Lung (tissue), 12 donors: ENCODE data around the gene NGEF. TPM values are rescaled to one million over a fixed set of nuclear protein-coding genes. Genes with fewer than 3 reads are reported as not detected.

ENCODE experiments used
- ATAC-seq: fragments of 200-7000 bp; cut with Tn5 transposase; one replicate; pipeline ENCODE4 v1.9.1; 2020; ENCODE audit warnings: moderate number of reproducible peaks; ENCODE audit not compliant: insufficient read depth, low FRiP score
- DNase-seq, 3 donors: peaks; one replicate each; pipeline ENCODE4 v3.0.0-alpha.2; 2013 to 2017
- H3K27ac ChIP-seq, 2 donors: one replicate each; pipeline ENCODE4 v1.5.1; 2013; ENCODE audit warnings: mild to moderate bottlenecking in 2 of 2, moderate library complexity in 2 of 2, control low read depth in 1 of 2, inconsistent platforms in 1 of 2, low read depth in 1 of 2, low read length in 1 of 2
- H3K27me3 ChIP-seq, 3 donors: one replicate each; pipeline ENCODE4 v1.5.1; 2013; ENCODE audit warnings: low read length in 2 of 3; ENCODE audit not compliant: control insufficient read depth in 3 of 3, insufficient read depth in 3 of 3
- H3K36me3 ChIP-seq, 4 donors: one replicate each; pipeline ENCODE4 v1.5.1; 2013; ENCODE audit warnings: low read length in 4 of 4, mild to moderate bottlenecking in 1 of 4, moderate library complexity in 1 of 4; ENCODE audit not compliant: control insufficient read depth in 4 of 4, insufficient read depth in 4 of 4
- H3K4me1 ChIP-seq, 5 donors: one replicate each; pipeline ENCODE4 v1.5.1; 2013; ENCODE audit warnings: low read length in 5 of 5, mild to moderate bottlenecking in 2 of 5, moderate library complexity in 1 of 5; ENCODE audit not compliant: control insufficient read depth in 5 of 5, insufficient read depth in 5 of 5
- H3K4me3 ChIP-seq: one replicate; pipeline ENCODE4 v1.5.1; 2013; ENCODE audit warnings: mild to moderate bottlenecking, control low read depth, moderate library complexity
- H3K9ac ChIP-seq, 2 donors: one replicate each; pipeline ENCODE4 v1.5.1; 2013; ENCODE audit warnings: low read length in 2 of 2, control low read depth in 1 of 2; ENCODE audit not compliant: insufficient read depth in 1 of 2
- H3K9me3 ChIP-seq, 4 donors: one replicate each; pipeline ENCODE4 v1.5.1; 2013; ENCODE audit warnings: low read length in 3 of 4, mild to moderate bottlenecking in 1 of 4, moderate library complexity in 1 of 4; ENCODE audit not compliant: control insufficient read depth in 4 of 4, insufficient read depth in 3 of 4
- whole genome bisulfite sequencing, 2 donors: extraction: QIAGEN DNeasy Blood & Tissue Kit; methylation state at CpG; one replicate each; pipeline ENCODE4 v1.1.7; 2013; 5-methylcytosine and 5-hydroxymethylcytosine counted together
- polyA plus RNA-seq, 2 donors: library from polyadenylated mRNA; stranded (reverse); fragments of 200-250 nt; gene quantifications; one replicate each; pipeline ENCODE4 v1.2.1, GENCODE V29; 2013
- total RNA-seq, 2 donors: library from RNA; depleted of rRNA in 1 of 2; stranded (reverse); fragments of >200 nt in 1 of 2; gene quantifications; one replicate each; pipeline ENCODE4 v1.2.1, GENCODE V29; 2014 to 2021
- TF ChIP-seq, protein P1 (sequence below): IDR thresholded peaks from 2 replicates; pipeline ENCODE4 v1.5.1; 2012; ENCODE audit warnings: mild to moderate bottlenecking; ENCODE audit errors: control extremely low read depth, extremely low read depth
- donor health status: control.
- donor health status: control.
- donor health status: Bipolar disorder and iron deficiency.
- donor health status: healthy.
- donor health status: DM: yes; HTN: yes; CAD: no.

Gene NGEF
- total and polyA plus RNA-seq, 4 donors = 0.35 to 2.4 (median 1.5) TPM

DNA sequence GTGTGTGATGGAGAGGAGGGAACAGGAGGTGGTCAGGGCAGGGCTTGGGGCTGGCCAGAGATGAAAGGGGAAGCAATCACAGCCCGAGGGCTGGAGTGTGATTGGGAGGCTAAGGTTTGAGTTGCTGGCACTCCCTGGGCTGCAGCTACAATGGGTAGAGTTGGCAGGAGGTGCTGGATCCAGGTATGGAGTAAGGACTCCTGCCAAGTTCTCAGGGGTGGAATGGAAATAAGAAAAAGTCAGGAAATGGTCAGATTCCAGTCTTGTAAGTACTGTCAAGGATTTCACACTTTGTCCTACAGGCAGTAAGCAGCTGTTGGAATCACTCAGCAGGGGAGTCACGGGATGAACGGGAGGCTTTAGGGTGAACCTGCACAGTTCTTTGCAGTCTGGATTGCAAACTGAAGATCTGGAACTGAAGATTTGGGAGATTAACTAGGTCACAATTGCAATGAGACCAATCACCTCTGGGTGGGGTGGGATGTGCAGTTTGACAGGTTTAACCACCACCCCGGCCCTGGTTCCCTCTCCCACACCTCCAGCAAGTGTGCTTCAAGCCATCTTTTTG lies 36.2 kb upstream of the NGEF start:
- no peak overlapping the region for H3K9ac ChIP-seq
- H3K36me3 ChIP-seq = no peaks in the 10 kb centered on the region
- no peak overlapping the region for H3K4me3 ChIP-seq
- DNase-seq (no peak), ATAC-seq (no peak)
- peaks cover 0 to 3% (median 0%) of the 10 kb centered on the region in 3 donors for H3K27me3 ChIP-seq
- 50 to 66% methylated on average over 4 of the region's 4 CpGs for WGBS, 2 donors
- no peaks in the 10 kb centered on the region for H3K9me3 ChIP-seq
- H3K27ac ChIP-seq = no peak overlapping the region
- H3K4me1 ChIP-seq = peaks cover 0 to 5% (median 3%) of the 10 kb centered on the region in 5 donors
- TF ChIP-seq, protein P1, sequence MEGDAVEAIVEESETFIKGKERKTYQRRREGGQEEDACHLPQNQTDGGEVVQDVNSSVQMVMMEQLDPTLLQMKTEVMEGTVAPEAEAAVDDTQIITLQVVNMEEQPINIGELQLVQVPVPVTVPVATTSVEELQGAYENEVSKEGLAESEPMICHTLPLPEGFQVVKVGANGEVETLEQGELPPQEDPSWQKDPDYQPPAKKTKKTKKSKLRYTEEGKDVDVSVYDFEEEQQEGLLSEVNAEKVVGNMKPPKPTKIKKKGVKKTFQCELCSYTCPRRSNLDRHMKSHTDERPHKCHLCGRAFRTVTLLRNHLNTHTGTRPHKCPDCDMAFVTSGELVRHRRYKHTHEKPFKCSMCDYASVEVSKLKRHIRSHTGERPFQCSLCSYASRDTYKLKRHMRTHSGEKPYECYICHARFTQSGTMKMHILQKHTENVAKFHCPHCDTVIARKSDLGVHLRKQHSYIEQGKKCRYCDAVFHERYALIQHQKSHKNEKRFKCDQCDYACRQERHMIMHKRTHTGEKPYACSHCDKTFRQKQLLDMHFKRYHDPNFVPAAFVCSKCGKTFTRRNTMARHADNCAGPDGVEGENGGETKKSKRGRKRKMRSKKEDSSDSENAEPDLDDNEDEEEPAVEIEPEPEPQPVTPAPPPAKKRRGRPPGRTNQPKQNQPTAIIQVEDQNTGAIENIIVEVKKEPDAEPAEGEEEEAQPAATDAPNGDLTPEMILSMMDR = no peak

DNA sequence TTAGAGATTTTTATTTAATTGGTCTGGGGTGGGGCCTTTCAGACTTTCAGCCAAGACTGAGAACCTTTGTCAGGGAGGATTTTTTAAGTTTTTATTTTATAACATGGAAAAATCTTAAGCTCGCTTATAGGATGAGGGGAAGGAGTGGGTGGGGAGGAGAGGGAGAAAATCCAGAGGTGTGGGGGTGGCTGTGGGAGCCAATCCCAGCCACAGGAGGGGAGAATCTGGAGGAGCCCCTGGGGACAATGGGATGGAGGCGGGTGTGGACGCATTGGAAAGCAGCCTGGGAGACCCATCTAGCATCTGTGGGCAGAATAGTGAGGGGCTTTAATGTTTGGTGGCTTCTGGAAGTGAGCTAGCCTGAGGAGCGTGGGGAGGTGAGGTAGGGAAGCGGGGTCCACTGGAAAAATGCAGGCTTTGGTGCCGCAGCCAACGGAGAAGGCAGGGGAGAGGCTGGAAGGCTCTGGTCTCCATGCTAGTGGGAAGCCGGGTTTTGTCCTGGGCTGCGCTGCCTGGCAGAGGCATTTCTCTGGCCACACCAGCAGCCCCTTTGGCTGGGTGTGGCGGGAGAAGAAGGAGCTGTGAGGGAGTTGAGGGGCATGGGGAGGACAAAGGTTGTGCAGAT lies 35.6 kb upstream of the NGEF start:
- ATAC-seq (no peak), DNase-seq (no peak)
- H3K9me3 ChIP-seq = no peaks in the 10 kb centered on the region
- H3K36me3 ChIP-seq = no peaks in the 10 kb centered on the region
- H3K9ac ChIP-seq = no peak overlapping the region
- H3K27ac ChIP-seq = no peak overlapping the region
- no peak overlapping the region for H3K4me3 ChIP-seq
- TF ChIP-seq, protein P1 = no peak
- 91 to 97% methylated on average over 10 of the region's 10 CpGs for whole genome bisulfite sequencing, 2 donors
- H3K27me3 ChIP-seq = peaks cover 0 to 3% (median 0%) of the 10 kb centered on the region in 3 donors
- H3K4me1 ChIP-seq = peaks cover 0 to 5% (median 2%) of the 10 kb centered on the region in 5 donors

DNA sequence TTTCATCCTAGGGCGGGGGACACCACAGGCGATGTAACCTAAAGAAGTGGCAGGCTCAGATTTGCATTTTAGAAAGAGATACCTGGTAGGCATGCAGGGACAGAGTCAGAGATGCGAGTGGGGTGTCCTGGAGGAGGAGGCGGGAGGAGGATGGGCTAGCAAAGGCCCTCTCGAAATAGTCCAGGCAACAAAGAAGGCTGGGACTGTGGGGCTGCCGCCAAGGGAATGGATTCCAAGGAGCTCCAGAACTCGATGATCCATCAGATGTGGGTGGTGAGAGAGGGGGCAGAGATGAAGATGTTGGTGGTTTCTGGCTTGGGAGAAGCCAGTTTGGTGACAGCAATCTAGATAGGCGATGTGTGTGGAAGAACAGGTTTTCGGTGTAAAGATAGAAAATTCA lies 34.6 kb upstream of the NGEF start:
- peaks cover 0 to 3% (median 0%) of the 10 kb centered on the region in 3 donors for H3K27me3 ChIP-seq
- no peaks in the 10 kb centered on the region for H3K36me3 ChIP-seq
- no peak for DNase-seq
- TF ChIP-seq, protein P1 = no peak
- no peak overlapping the region for H3K4me3 ChIP-seq
- peaks cover 0 to 5% (median 0%) of the 10 kb centered on the region in 5 donors for H3K4me1 ChIP-seq
- no peak overlapping the region for H3K27ac ChIP-seq
- no peak overlapping the region for H3K9ac ChIP-seq
- no peaks in the 10 kb centered on the region for H3K9me3 ChIP-seq
- 92 to 94% methylated on average over 9 of the region's 9 CpGs for WGBS, 2 donors
- ATAC-seq = no peak
